ENCODE measurements around the gene CCDC85B. TPM values are rescaled to one million over a fixed set of nuclear protein-coding genes. Genes with fewer than 3 reads are reported as not detected.

CCDC85B gene
- total RNA-seq, 3 donors from 2014 or later (not counting 1 experiment from before 2014, with no cell fraction given) = 22.6 to 36.1 (median 24.1) TPM

- H3K27me3 ChIP-seq (ENCODE audit: control insufficient read depth, insufficient read depth, low read length) = no peaks in the 10 kb centered on the region
- H3K9me3 Mint-ChIP-seq = no peaks in the 10 kb centered on the region
- H3K4me1 ChIP-seq (ENCODE audit: control insufficient read depth, insufficient read depth, low read length) = peaks cover 56% of the 10 kb centered on the region
- peaks cover 42% of the 10 kb centered on the region for H3K36me3 ChIP-seq (ENCODE audit: control insufficient read depth, insufficient read depth, low read length)
- WGBS (ENCODE audit: insufficient coverage) = under 1% methylated on average over 10 of the region's 10 CpGs
- H3K4me3 Mint-ChIP-seq = peak overlapping the region; percentile 98
- intact Hi-C loops (cut with micrococcal nuclease) = loop anchor here (1.0 to 5.0 kb wide), 4 partner anchors 14 to 243 kb away; partner anchors contain the start of genes C11orf68, DRAP1, EFEMP2 and PCNX3
- DNase-seq = peak; percentile 16 to 53
- H3K27ac Mint-ChIP-seq = peak overlapping the region; percentile 97 to 98
- no peak for ATAC-seq
- peak overlapping the region; percentile 80 for H3K4me3 ChIP-seq (ENCODE audit: low read length)
- H3K27ac ChIP-seq (ENCODE audit: low read length) = peak overlapping the region; percentile 64
- H3K27me3 Mint-ChIP-seq (ENCODE audit: low read depth in 2 of 2) = no peaks in the 10 kb centered on the region
- H3K9me3 ChIP-seq (ENCODE audit: control insufficient read depth, insufficient read depth, low read length) = no peaks in the 10 kb centered on the region
- peaks cover 7% of the 10 kb centered on the region for H3K36me3 Mint-ChIP-seq
- H3K4me1 Mint-ChIP-seq = peaks cover 57 to 71% of the 10 kb centered on the region in 2 donors
- no peak for TF ChIP-seq CTCF (IDR thresholded peaks at IDR 0.05)
Observed at GRCh38 chr11:65858681-65859087, 31.8 kb upstream of the CCDC85B start.

GRCh38 chr11:65859095-65859811 lies 31.2 kb upstream of the CCDC85B start:
- H3K4me1 ChIP-seq (ENCODE audit: control insufficient read depth, insufficient read depth, low read length) = peaks cover 51% of the 10 kb centered on the region
- ATAC-seq = peak; percentile 65 to 82 (median 66)
- Mint-ChIP-seq H3K4me1 (peaks cover 52 to 65% of the 10 kb centered on the region in 2 donors), H3K27me3 (ENCODE audit: low read depth in 2 of 2) (no peaks in the 10 kb centered on the region), H3K36me3 (peaks cover 6% of the 10 kb centered on the region), H3K4me3 (peak overlapping the region; percentile 98), H3K27ac (peak overlapping the region; percentile 97 to 98), H3K9me3 (no peaks in the 10 kb centered on the region)
- H3K27me3 ChIP-seq (ENCODE audit: control insufficient read depth, insufficient read depth, low read length) = no peaks in the 10 kb centered on the region
- peak; percentile 94 to 96 for DNase-seq
- peak overlapping the region; percentile 85 for H3K27ac ChIP-seq (ENCODE audit: low read length)
- intact Hi-C loops (cut with micrococcal nuclease) = loop anchor here (1.0 to 5.0 kb wide), 3 partner anchors 14 to 58 kb away; partner anchors contain the start of genes C11orf68, DRAP1 and EFEMP2
- TF ChIP-seq CTCF (IDR thresholded peaks at IDR 0.05) = no peak
- H3K9me3 ChIP-seq (ENCODE audit: control insufficient read depth, insufficient read depth, low read length) = no peaks in the 10 kb centered on the region
- peak overlapping the region; percentile 80 for H3K4me3 ChIP-seq (ENCODE audit: low read length)
- whole genome bisulfite sequencing (ENCODE audit: insufficient coverage) = under 1% methylated on average over 46 of the region's 46 CpGs
- peaks cover 42% of the 10 kb centered on the region for H3K36me3 ChIP-seq (ENCODE audit: control insufficient read depth, insufficient read depth, low read length)

- Mint-ChIP-seq H3K9me3 (no peaks in the 10 kb centered on the region), H3K4me1 (peaks cover 46 to 59% of the 10 kb centered on the region in 2 donors), H3K36me3 (no peaks in the 10 kb centered on the region), H3K27ac (peak overlapping the region; percentile 97 to 98), H3K4me3 (peak overlapping the region; percentile 98), H3K27me3 (ENCODE audit: low read depth in 2 of 2) (no peaks in the 10 kb centered on the region)
- Histone ChIP-seq H3K4me1 (ENCODE audit: control insufficient read depth, insufficient read depth, low read length) (peaks cover 48% of the 10 kb centered on the region), H3K9me3 (ENCODE audit: control insufficient read depth, insufficient read depth, low read length) (no peaks in the 10 kb centered on the region), H3K36me3 (ENCODE audit: control insufficient read depth, insufficient read depth, low read length) (peaks cover 42% of the 10 kb centered on the region), H3K27ac (ENCODE audit: low read length) (peak overlapping the region; percentile 85), H3K4me3 (ENCODE audit: low read length) (peak overlapping the region; percentile 80), H3K27me3 (ENCODE audit: control insufficient read depth, insufficient read depth, low read length) (no peaks in the 10 kb centered on the region)
- no peak for TF ChIP-seq CTCF (IDR thresholded peaks at IDR 0.05)
- no peak for DNase-seq
- 0% methylated on average over 16 of the region's 16 CpGs for WGBS (ENCODE audit: insufficient coverage)
- intact Hi-C loops (cut with micrococcal nuclease) = loop anchor here (1.0 to 5.0 kb wide), 4 partner anchors 13 to 101 kb away; partner anchors contain the start of genes C11orf68, DRAP1, EFEMP2 and SART1
- ATAC-seq = no peak
Observed at GRCh38 chr11:65859812-65860277, 30.6 kb upstream of the CCDC85B start.

All from natural killer cell (primary cell).